Measurements from ENCODE around the gene PPFIA3.
A peak's percentile ranks its signal among the peaks of the same experiment; 100 is the strongest.
"Not testable (repeated sequence)": the region's sequence is repeated elsewhere in the genome, so short reads cannot be mapped to it uniquely, and the experiment has no call there.

PPFIA3 gene

DNA sequence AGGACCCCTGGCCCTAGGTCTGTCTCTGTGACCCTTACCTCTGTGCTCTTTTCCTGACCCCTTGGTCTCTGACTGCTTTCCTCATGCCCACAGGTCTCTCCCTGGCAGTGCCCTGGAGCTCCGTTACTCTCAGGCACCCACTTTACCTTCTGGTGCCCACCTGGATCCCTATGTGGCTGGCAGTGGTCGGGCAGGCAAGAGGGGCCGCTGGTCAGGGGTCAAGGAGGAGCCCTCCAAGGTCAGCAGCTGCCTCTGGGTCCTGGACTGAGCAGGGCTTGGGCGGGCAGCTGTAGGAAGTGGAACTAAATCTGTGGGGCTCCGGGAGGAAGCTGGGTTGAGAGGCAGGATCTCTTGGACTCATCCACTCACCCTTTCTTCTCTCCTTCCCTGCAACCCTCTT lies 16.3 kb downstream of the PPFIA3 start:
- no peak overlapping the region for H3K9ac ChIP-seq (ENCODE audit: insufficient read length, low read depth)
- H3K27me3 ChIP-seq (ENCODE audit: insufficient read depth, insufficient read length), result no peaks in the 10 kb centered on the region
- H3K4me3 ChIP-seq (ENCODE audit: insufficient read length, low read depth), result no peak overlapping the region
- TF ChIP-seq SUZ12 (IDR thresholded peaks at IDR 0.05; ENCODE audit: extremely low read depth, insufficient read depth, insufficient read length) (no peak), YY1 (IDR thresholded peaks at IDR 0.05; ENCODE audit: insufficient read depth, insufficient read length) (no peak), ZNF274 (IDR thresholded peaks at IDR 0.05; ENCODE audit: low read depth, low read length) (no peak)
- H3K36me3 ChIP-seq (ENCODE audit: insufficient read depth, insufficient read length, low read length), result peaks cover 17% of the 10 kb centered on the region
- H3K4me1 ChIP-seq (ENCODE audit: insufficient read depth, insufficient read length), result peaks cover 3% of the 10 kb centered on the region
- H3K9me3 ChIP-seq (ENCODE audit: insufficient read depth, low read length), result peaks cover 3% of the 10 kb centered on the region; the same call in 1 of the 2 replicates
- no peak for DNase-seq (ENCODE audit: low read depth, low spot score)

DNA sequence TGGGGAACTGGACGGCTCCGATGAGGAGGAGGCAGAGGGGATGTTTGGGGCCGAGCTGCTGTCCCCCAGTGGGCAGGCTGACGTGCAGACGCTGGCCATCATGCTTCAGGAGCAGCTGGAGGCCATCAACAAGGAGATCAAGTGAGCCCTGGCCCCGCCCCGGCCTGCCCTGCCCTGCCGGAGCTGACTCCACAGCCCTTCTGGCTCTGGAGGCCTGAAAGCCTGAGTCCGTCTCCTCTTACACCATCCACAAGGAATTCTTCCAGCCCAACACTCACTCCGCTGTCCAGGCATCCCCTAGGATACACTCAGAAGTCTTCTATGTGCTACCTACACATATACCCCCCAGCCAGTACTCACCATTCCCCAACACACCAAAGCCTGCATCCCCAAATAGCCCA lies 17.4 kb downstream of the PPFIA3 start:
- Histone ChIP-seq H3K9ac (ENCODE audit: insufficient read length, low read depth) (no peak overlapping the region), H3K9me3 (ENCODE audit: insufficient read depth, low read length) (peaks cover 3% of the 10 kb centered on the region; the same call in 1 of the 2 replicates)
- DNase-seq (ENCODE audit: low read depth, low spot score), result no peak

DNA sequence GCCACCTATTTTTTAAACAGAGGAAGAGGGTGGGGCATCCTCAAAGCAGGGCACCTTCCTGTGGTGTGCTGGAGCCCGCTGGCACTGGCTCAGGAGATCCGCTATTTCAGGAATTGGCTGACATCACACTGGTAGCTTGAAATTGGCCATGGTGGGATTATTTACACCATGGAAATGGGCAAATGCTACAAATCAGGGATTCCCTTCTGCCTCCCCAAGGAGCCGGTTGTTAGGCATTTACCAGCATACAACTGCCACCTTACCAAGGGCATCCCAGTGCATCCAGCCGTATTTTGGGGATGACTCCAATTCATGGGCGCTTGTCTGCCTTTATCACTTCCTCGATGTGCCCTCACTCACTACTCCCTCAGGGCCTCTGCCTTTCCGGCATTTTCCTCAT lies 21.6 kb downstream of the PPFIA3 start:
- H3K9ac ChIP-seq (ENCODE audit: insufficient read length, low read depth), result no peak overlapping the region
- peaks cover 3% of the 10 kb centered on the region for H3K4me1 ChIP-seq (ENCODE audit: insufficient read depth, insufficient read length)
- DNase-seq (ENCODE audit: low read depth, low spot score), result no peak
- no peaks in the 10 kb centered on the region for H3K27me3 ChIP-seq (ENCODE audit: insufficient read depth, insufficient read length)
- TF ChIP-seq SUZ12 (IDR thresholded peaks at IDR 0.05; ENCODE audit: extremely low read depth, insufficient read depth, insufficient read length), result no peak
- TF ChIP-seq ZNF274 (IDR thresholded peaks at IDR 0.05; ENCODE audit: low read depth, low read length), result no peak
- no peak for TF ChIP-seq YY1 (IDR thresholded peaks at IDR 0.05; ENCODE audit: insufficient read depth, insufficient read length)
- peaks cover 1% of the 10 kb centered on the region for H3K36me3 ChIP-seq (ENCODE audit: insufficient read depth, insufficient read length, low read length)
- peaks cover 1% of the 10 kb centered on the region; the same call in 1 of the 2 replicates for H3K9me3 ChIP-seq (ENCODE audit: insufficient read depth, low read length)
- no peak overlapping the region for H3K4me3 ChIP-seq (ENCODE audit: insufficient read length, low read depth)

More for the DNA sequence above, 17.4 kb downstream of the PPFIA3 start:
- no peak overlapping the region for H3K4me3 ChIP-seq (ENCODE audit: insufficient read length, low read depth)
- no peak for TF ChIP-seq YY1 (IDR thresholded peaks at IDR 0.05; ENCODE audit: insufficient read depth, insufficient read length)
- TF ChIP-seq ZNF274 (IDR thresholded peaks at IDR 0.05; ENCODE audit: low read depth, low read length), result no peak
- H3K36me3 ChIP-seq (ENCODE audit: insufficient read depth, insufficient read length, low read length), result peaks cover 17% of the 10 kb centered on the region
- H3K4me1 ChIP-seq (ENCODE audit: insufficient read depth, insufficient read length), result peaks cover 3% of the 10 kb centered on the region
- no peaks in the 10 kb centered on the region for H3K27me3 ChIP-seq (ENCODE audit: insufficient read depth, insufficient read length)

DNA sequence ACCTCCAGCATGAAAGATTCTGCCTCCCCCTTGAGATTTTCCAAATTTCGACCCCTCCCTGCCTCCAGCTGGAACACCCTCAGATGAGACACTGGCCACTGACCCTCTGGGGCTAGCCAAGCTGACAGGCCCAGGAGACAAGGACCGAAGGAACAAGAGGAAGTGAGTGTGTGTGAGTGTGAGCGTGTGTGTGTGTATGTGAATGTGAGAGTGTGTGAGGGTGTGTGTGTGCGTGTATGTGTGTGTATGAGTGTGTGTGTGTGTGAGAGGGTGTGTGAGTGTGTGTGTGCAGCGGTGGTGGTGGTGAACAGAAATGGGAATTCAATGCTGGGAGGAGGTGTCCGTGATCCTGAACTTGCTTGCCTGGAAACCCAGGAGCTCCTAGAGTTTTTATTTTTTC lies 22.0 kb downstream of the PPFIA3 start:
- Histone ChIP-seq H3K4me1 (ENCODE audit: insufficient read depth, insufficient read length) (peaks cover 3% of the 10 kb centered on the region), H3K9ac (ENCODE audit: insufficient read length, low read depth) (no peak overlapping the region), H3K27me3 (ENCODE audit: insufficient read depth, insufficient read length) (no peaks in the 10 kb centered on the region), H3K4me3 (ENCODE audit: insufficient read length, low read depth) (no peak overlapping the region), H3K36me3 (ENCODE audit: insufficient read depth, insufficient read length, low read length) (no peaks in the 10 kb centered on the region), H3K9me3 (ENCODE audit: insufficient read depth, low read length) (no peaks in the 10 kb centered on the region)
- DNase-seq (ENCODE audit: low read depth, low spot score), result no peak
- no peak for TF ChIP-seq YY1 (IDR thresholded peaks at IDR 0.05; ENCODE audit: insufficient read depth, insufficient read length)
- TF ChIP-seq SUZ12 (IDR thresholded peaks at IDR 0.05; ENCODE audit: extremely low read depth, insufficient read depth, insufficient read length), result no peak
- TF ChIP-seq ZNF274 (IDR thresholded peaks at IDR 0.05; ENCODE audit: low read depth, low read length), result no peak

DNA sequence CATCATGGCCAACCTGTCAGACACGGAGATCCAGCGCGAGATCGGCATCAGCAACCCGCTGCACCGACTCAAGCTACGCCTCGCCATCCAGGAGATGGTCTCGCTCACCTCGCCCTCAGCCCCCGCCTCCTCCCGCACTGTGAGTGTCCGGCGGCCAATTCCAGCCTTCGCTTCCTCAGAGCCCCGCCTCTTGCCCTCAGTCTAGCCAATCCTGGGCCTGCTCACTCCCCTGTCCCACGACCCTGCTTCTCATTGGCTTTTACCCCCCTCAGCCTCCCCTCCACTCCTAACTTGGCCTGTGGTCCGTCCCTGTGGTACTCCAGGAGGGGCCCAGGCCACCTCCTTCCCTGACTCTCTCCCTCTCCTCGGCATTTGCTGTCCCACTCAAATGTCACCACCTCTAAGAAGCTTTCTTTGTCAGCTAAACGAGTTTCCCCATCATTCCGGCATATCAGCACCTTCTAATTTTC lies 23.6 kb downstream of the PPFIA3 start:
- H3K4me3 ChIP-seq (ENCODE audit: insufficient read length, low read depth), result no peak overlapping the region
- no peaks in the 10 kb centered on the region for H3K9me3 ChIP-seq (ENCODE audit: insufficient read depth, low read length)
- H3K9ac ChIP-seq (ENCODE audit: insufficient read length, low read depth), result no peak overlapping the region
- H3K27me3 ChIP-seq (ENCODE audit: insufficient read depth, insufficient read length), result no peaks in the 10 kb centered on the region
- no peaks in the 10 kb centered on the region for H3K36me3 ChIP-seq (ENCODE audit: insufficient read depth, insufficient read length, low read length)
- DNase-seq (ENCODE audit: low read depth, low spot score), result peak; percentile 72
- peaks cover 3% of the 10 kb centered on the region for H3K4me1 ChIP-seq (ENCODE audit: insufficient read depth, insufficient read length)
- no peak for TF ChIP-seq SUZ12 (IDR thresholded peaks at IDR 0.05; ENCODE audit: extremely low read depth, insufficient read depth, insufficient read length)
- no peak for TF ChIP-seq YY1 (IDR thresholded peaks at IDR 0.05; ENCODE audit: insufficient read depth, insufficient read length)
- no peak for TF ChIP-seq ZNF274 (IDR thresholded peaks at IDR 0.05; ENCODE audit: low read depth, low read length)

DNA sequence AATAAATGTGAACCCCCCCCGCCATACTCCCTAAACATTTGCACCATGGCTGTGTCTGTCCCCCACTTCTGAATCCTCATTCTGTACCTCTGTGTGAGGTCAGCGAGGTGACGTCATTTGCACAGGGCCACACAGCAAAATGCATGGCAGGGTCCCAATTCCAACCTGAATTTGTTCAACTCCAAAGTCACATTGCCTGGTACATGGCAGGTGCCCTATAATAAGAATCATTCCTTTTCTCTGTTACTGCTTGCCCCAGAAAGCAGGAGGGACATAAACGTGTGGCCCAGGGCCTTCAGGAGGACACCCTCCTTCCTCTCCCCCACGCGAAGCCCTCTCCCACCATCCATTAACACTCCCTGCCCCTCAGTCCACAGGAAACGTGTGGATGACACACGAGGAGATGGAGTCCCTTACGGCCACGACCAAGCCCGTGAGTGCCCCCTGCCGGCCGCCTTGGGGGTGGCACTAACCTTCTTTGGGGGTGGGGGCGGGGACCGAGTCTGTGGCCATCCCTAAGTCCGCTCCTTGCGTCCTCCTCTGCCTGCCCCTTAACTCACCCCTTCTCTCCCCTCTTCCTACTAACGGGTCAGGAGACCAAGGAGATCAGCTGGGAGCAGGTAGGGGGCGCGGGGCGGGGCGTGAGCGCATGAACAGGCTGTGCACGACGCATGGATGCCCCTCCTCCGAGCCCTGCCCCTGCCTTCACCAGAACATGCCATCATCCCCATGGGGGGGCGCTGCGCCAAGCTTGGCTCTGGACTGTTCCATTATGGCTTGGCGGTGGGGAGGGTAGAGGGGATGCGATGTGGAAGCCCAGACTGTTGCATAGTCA lies 26.4 kb downstream of the PPFIA3 start:
- DNase-seq (ENCODE audit: low read depth, low spot score), result peak; percentile 84
- TF ChIP-seq YY1 (IDR thresholded peaks at IDR 0.05; ENCODE audit: insufficient read depth, insufficient read length), result no peak
- TF ChIP-seq SUZ12 (IDR thresholded peaks at IDR 0.05; ENCODE audit: extremely low read depth, insufficient read depth, insufficient read length), result no peak
- TF ChIP-seq ZNF274 (IDR thresholded peaks at IDR 0.05; ENCODE audit: low read depth, low read length), result no peak
- Histone ChIP-seq H3K4me3 (ENCODE audit: insufficient read length, low read depth) (peak overlapping the region; percentile 3), H3K9me3 (ENCODE audit: insufficient read depth, low read length) (no peaks in the 10 kb centered on the region), H3K9ac (ENCODE audit: insufficient read length, low read depth) (no peak overlapping the region), H3K4me1 (ENCODE audit: insufficient read depth, insufficient read length) (peaks cover 13% of the 10 kb centered on the region), H3K27me3 (ENCODE audit: insufficient read depth, insufficient read length) (no peaks in the 10 kb centered on the region), H3K36me3 (ENCODE audit: insufficient read depth, insufficient read length, low read length) (no peaks in the 10 kb centered on the region)

DNA sequence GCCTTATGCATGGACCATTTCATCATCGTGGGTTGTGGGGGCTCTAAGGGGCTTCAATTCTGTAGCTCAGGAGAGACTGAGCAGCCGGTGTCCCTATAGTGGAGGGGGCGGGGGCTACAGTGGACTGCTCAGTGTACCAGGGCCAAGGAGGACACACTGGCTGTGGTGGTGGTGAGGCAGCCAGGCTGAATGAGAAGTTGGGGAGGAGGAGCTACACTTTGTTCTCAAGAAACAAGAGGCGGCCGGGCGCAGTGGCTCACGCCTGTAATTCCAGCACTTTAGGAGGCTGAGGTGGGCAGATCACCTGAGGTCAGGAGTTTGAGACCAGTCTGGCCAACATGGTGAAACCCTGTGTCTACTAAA lies 27.0 kb downstream of the PPFIA3 start:
- not testable (repeated sequence) for H3K4me3 ChIP-seq (ENCODE audit: insufficient read length, low read depth); DNase-seq (ENCODE audit: low read depth, low spot score); H3K9ac ChIP-seq (ENCODE audit: insufficient read length, low read depth); H3K9me3 ChIP-seq (ENCODE audit: insufficient read depth, low read length); H3K36me3 ChIP-seq (ENCODE audit: insufficient read depth, insufficient read length, low read length); H3K27me3 ChIP-seq (ENCODE audit: insufficient read depth, insufficient read length)
- H3K4me1 ChIP-seq (ENCODE audit: insufficient read depth, insufficient read length), result peaks cover 13% of the 10 kb centered on the region

Measured in NT2/D1 (cell line).